ENCODE data around the gene RAB17.

RAB17 gene

GRCh38 chr2:237577956-237578870 lies 12.3 kb downstream of the RAB17 start:
- no peak for DNase-seq (ENCODE audit: low read depth in 2 of 2)

GRCh38 chr2:237577458-237577857 lies 13.1 kb downstream of the RAB17 start:
- DNase-seq (ENCODE audit: low read depth in 2 of 2) = no peak

GRCh38 chr2:237576974-237577373 lies 13.6 kb downstream of the RAB17 start:
- no peak for DNase-seq (ENCODE audit: low read depth in 2 of 2)

- DNase-seq (ENCODE audit: low read depth in 2 of 2) = no peak
Observed at GRCh38 chr2:237575869-237576862, 14.4 kb downstream of the RAB17 start.

GRCh38 chr2:237574894-237575868 lies 15.4 kb downstream of the RAB17 start:
- no peak for DNase-seq (ENCODE audit: low read depth in 2 of 2)

- no peak for DNase-seq (ENCODE audit: low read depth in 2 of 2)
Observed at GRCh38 chr2:237574467-237574866, 16.1 kb downstream of the RAB17 start.

- no peak for DNase-seq (ENCODE audit: low read depth in 2 of 2)
Observed at GRCh38 chr2:237573721-237574415, 16.7 kb downstream of the RAB17 start.

GRCh38 chr2:237572742-237573101 lies 17.8 kb downstream of the RAB17 start:
- no peak for DNase-seq (ENCODE audit: low read depth in 2 of 2)

GRCh38 chr2:237572021-237572741 lies 18.4 kb downstream of the RAB17 start:
- DNase-seq (ENCODE audit: low read depth in 2 of 2) = peak; percentile 76 to 78

GRCh38 chr2:237571551-237571950 lies 19.0 kb downstream of the RAB17 start:
- no peak for DNase-seq (ENCODE audit: low read depth in 2 of 2)

GRCh38 chr2:237570776-237571335 lies 19.7 kb downstream of the RAB17 start:
- DNase-seq (ENCODE audit: low read depth in 2 of 2) = no peak

GRCh38 chr2:237569896-237570295 lies 20.6 kb downstream of the RAB17 start:
- no peak for DNase-seq (ENCODE audit: low read depth in 2 of 2)

- no peak for DNase-seq (ENCODE audit: low read depth in 2 of 2)
Observed at GRCh38 chr2:237569041-237569440, 21.5 kb downstream of the RAB17 start.

GRCh38 chr2:237568121-237568660 lies 22.3 kb downstream of the RAB17 start:
- no peak for DNase-seq (ENCODE audit: low read depth in 2 of 2)

- DNase-seq (ENCODE audit: low read depth in 2 of 2) = no peak
Observed at GRCh38 chr2:237567276-237568029, 23.1 kb downstream of the RAB17 start.

GRCh38 chr2:237566401-237567235 lies 23.9 kb downstream of the RAB17 start, which contains the start of gene PRLH:
TSS of gene PRLH (plus strand) at chr2:237566574. CDS start at chr2:237566574, 0 bp downstream.
- no peak for DNase-seq (ENCODE audit: low read depth in 2 of 2)

GRCh38 chr2:237565974-237566373 lies 24.6 kb downstream of the RAB17 start:
- no peak for DNase-seq (ENCODE audit: low read depth in 2 of 2)
